ENCODE data around the gene MXD1.

- TF ChIP-seq POLR2A (IDR thresholded peaks at IDR 0.05), result no peak
- no peak for TF ChIP-seq CTCF (IDR thresholded peaks at IDR 0.05)
- no peak for TF ChIP-seq POLR2AphosphoS5 (IDR thresholded peaks at IDR 0.05)
- TF ChIP-seq EP300 (IDR thresholded peaks at IDR 0.05; ENCODE audit: low read depth), result no peak
These were observed 48.2 kb downstream of the MXD1 start for GRCh38 chr2:69962986-69963730.
